OCI-LY1 (cell line): Measurements from ENCODE around the gene ALG9.

ENCODE experiments used
- H2AFZ ChIP-seq: fragments of 200-600 bp; sonication (generic), shearing (Covaris generic); 2 replicates; pipeline ENCODE4 v1.6.0; 2014; ENCODE audit warnings: antibody characterized with exemption, mild to moderate bottlenecking, low read length
- H3F3A ChIP-seq: fragments of 200-600 bp; sonication (generic), shearing (Covaris generic); 2 replicates; pipeline ENCODE4 v1.6.0; 2014; ENCODE audit warnings: mild to moderate bottlenecking, antibody characterized with exemption, low read length, moderate library complexity; ENCODE audit not compliant: insufficient read depth
- H3K27ac ChIP-seq: fragments of 200-600 bp; sonication (generic); 2 replicates; pipeline ENCODE4 v1.5.1; 2014; ENCODE audit warnings: low read length, mixed run types, mild to moderate bottlenecking, low read depth; ENCODE audit not compliant: poor library complexity, severe bottlenecking
- H3K27me3 ChIP-seq: fragments of 200-600 bp; sonication (generic); 2 replicates; pipeline ENCODE4 v1.6.0; 2014; ENCODE audit warnings: antibody characterized with exemption, mild to moderate bottlenecking, low read length, moderate library complexity; ENCODE audit not compliant: insufficient read depth
- H3K36me3 ChIP-seq: fragments of 200-600 bp; sonication (generic); 2 replicates; pipeline ENCODE4 v1.6.1; 2014; ENCODE audit warnings: mild to moderate bottlenecking, antibody characterized with exemption, low read length, moderate library complexity, mixed read lengths; ENCODE audit not compliant: insufficient read depth
- H3K4me1 ChIP-seq: fragments of 200-600 bp; sonication (generic); 2 replicates; pipeline ENCODE4 v1.5.1; 2014; ENCODE audit warnings: mild to moderate bottlenecking, low read length, moderate library complexity; ENCODE audit not compliant: insufficient read depth, severe bottlenecking
- H3K4me2 ChIP-seq: fragments of 200-600 bp; sonication (generic), shearing (Covaris generic); 2 replicates; pipeline ENCODE4 v1.6.1; 2014; ENCODE audit warnings: low read length
- H3K4me3 ChIP-seq: fragments of 200-600 bp; sonication (generic); 2 replicates; pipeline ENCODE4 v1.5.1; 2014; ENCODE audit warnings: low read length, low read depth, mild to moderate bottlenecking, mixed read lengths; ENCODE audit not compliant: poor library complexity, severe bottlenecking
- H3K79me2 ChIP-seq: fragments of 200-600 bp; shearing (Covaris generic); 2 replicates; pipeline ENCODE4 v1.6.1; 2016; ENCODE audit warnings: mixed run types, low read length, mixed read lengths; ENCODE audit not compliant: insufficient read depth
- H3K9ac ChIP-seq: fragments of 200-600 bp; sonication (generic), shearing (Covaris generic); 2 replicates; pipeline ENCODE4 v1.6.1; 2014; ENCODE audit warnings: mild to moderate bottlenecking, low read length, mixed read lengths
- H3K9me2 ChIP-seq: fragments of 200-600 bp; sonication (generic), shearing (Covaris generic); 2 replicates; pipeline ENCODE4 v1.6.1; 2014; ENCODE audit warnings: low read depth, mild to moderate bottlenecking, low read length, mixed read lengths
- H3K9me3 ChIP-seq: fragments of 200-600 bp; shearing (Covaris generic); 2 replicates; pipeline ENCODE4 v1.6.1; 2014; ENCODE audit warnings: low read length, mixed read lengths
- H4K20me1 ChIP-seq: fragments of 200-600 bp; sonication (generic), shearing (Covaris generic); 2 replicates; pipeline ENCODE4 v1.6.0; 2016; ENCODE audit warnings: mild to moderate bottlenecking, low read length; ENCODE audit not compliant: insufficient read depth
- EZH2 ChIP-seq: fragments of 200-600 bp; sonication (generic), shearing (Covaris generic); IDR thresholded peaks from 2 replicates; pipeline ENCODE4 v1.8.0; 2017; ENCODE audit warnings: borderline replicate concordance, mixed run types, mild to moderate bottlenecking, antibody characterized with exemption, low read length, moderate library complexity, mixed read lengths
- TF ChIP-seq, protein P1 (sequence below): fragments of 200-600 bp; sonication (generic), shearing (Covaris generic); IDR thresholded peaks from 2 replicates; pipeline ENCODE4 v1.5.1; 2017; ENCODE audit warnings: mild to moderate bottlenecking, antibody characterized with exemption, low read length, moderate library complexity, mixed read lengths

Gene ALG9

DNA sequence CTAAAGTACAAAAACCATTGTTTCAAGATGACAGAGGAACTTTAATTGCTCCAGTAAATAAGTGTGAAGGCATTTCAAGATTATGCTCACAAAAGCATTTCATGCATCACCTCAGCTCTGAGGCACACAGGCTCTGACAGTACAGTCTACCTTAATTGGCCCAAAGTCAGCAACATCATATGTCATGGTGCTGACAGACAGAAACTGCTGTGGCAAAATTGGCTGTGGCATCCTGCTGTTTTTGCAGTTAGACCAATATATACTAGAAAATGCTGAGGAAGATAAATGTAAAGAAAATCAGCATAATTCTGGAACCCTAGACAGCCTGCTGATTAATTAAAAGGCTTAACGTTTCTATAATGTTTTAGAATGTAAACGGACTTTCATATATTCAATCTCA lies 70.2 kb downstream of the ALG9 start:
- Histone ChIP-seq H3K79me2 (no peaks in the 10 kb centered on the region), H3K4me3 (no peak overlapping the region), H4K20me1 (no peaks in the 10 kb centered on the region), H3K9ac (no peak overlapping the region), H3K4me2 (no peak overlapping the region), H3F3A (no peaks in the 10 kb centered on the region), H3K27ac (no peak overlapping the region), H3K9me3 (no peaks in the 10 kb centered on the region), H3K36me3 (peaks cover 22% of the 10 kb centered on the region), H3K27me3 (no peaks in the 10 kb centered on the region), H2AFZ (no peak overlapping the region), H3K4me1 (peaks cover 12% of the 10 kb centered on the region), H3K9me2 (no peaks in the 10 kb centered on the region)
- no peak for TF ChIP-seq EZH2
- TF ChIP-seq, protein P1, sequence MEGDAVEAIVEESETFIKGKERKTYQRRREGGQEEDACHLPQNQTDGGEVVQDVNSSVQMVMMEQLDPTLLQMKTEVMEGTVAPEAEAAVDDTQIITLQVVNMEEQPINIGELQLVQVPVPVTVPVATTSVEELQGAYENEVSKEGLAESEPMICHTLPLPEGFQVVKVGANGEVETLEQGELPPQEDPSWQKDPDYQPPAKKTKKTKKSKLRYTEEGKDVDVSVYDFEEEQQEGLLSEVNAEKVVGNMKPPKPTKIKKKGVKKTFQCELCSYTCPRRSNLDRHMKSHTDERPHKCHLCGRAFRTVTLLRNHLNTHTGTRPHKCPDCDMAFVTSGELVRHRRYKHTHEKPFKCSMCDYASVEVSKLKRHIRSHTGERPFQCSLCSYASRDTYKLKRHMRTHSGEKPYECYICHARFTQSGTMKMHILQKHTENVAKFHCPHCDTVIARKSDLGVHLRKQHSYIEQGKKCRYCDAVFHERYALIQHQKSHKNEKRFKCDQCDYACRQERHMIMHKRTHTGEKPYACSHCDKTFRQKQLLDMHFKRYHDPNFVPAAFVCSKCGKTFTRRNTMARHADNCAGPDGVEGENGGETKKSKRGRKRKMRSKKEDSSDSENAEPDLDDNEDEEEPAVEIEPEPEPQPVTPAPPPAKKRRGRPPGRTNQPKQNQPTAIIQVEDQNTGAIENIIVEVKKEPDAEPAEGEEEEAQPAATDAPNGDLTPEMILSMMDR = no peak

DNA sequence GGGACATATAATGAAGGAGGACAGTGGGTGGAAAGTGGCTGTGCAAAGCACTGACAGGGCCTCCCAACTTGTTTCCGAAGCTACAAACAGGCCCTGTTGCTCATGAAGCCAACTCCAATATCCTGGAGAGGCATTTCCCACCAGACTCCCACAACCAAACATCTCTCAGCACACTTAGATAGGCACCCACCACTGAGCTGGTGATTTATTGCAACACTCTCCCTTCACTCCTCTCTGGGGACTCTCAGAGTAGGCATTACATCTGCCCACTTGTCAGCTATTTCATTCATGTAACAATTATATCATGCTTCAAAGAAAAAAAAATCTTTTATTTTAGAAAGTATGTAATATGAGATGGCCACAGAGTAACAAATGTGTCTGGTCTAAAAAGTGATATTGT lies 73.1 kb downstream of the ALG9 start:
- Histone ChIP-seq H3K4me3 (no peak overlapping the region), H3K9ac (no peak overlapping the region), H3K36me3 (peaks cover 5% of the 10 kb centered on the region; the same call in 1 of the 2 replicates), H3K4me2 (no peak overlapping the region), H3K9me3 (no peaks in the 10 kb centered on the region), H4K20me1 (no peaks in the 10 kb centered on the region), H3K79me2 (no peaks in the 10 kb centered on the region), H2AFZ (no peak overlapping the region), H3K4me1 (peaks cover 12% of the 10 kb centered on the region), H3K27ac (no peak overlapping the region), H3F3A (no peaks in the 10 kb centered on the region), H3K9me2 (no peaks in the 10 kb centered on the region), H3K27me3 (no peaks in the 10 kb centered on the region)
- TF ChIP-seq, protein P1 = no peak
- no peak for TF ChIP-seq EZH2

DNA sequence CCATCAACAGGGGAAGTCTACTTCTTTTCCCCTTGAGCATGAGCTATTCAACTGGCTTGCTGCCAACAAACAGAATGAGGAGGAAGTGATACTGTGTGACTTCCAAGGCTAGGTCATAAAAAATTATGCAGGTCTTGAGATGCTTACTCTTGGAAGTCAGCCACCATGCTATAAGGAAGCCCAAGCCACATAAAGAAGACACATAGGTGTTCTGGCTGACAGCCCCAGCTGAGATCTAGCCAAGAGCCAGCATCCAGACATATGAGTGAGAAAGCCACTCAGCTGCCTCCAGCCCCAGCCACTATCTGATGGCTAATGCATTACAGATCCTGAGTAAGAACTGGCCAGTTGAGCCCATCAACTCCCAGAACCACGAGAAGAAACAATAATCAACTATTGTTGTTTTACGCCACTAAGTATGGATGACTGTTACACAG lies 74.2 kb downstream of the ALG9 start:
- Histone ChIP-seq H3K4me1 (peaks cover 12% of the 10 kb centered on the region), H3K9me3 (no peaks in the 10 kb centered on the region), H4K20me1 (no peaks in the 10 kb centered on the region), H3K27me3 (no peaks in the 10 kb centered on the region), H3K9me2 (no peaks in the 10 kb centered on the region), H3K4me2 (no peak overlapping the region; the same call in 1 of the 2 replicates), H3K9ac (no peak overlapping the region), H2AFZ (no peak overlapping the region), H3K79me2 (no peaks in the 10 kb centered on the region), H3K27ac (peak overlapping the region; percentile 7), H3F3A (no peaks in the 10 kb centered on the region), H3K36me3 (peaks cover 5% of the 10 kb centered on the region; the same call in 1 of the 2 replicates), H3K4me3 (no peak overlapping the region)
- TF ChIP-seq, protein P1 = no peak
- TF ChIP-seq EZH2 = no peak
